Keratinocyte (primary cell): ENCODE data around the gene DIDO1. TPM values are rescaled to one million over a fixed set of nuclear protein-coding genes. Genes with fewer than 3 reads are reported as not detected.

Experiments
- DNase-seq: peaks from one replicate; pipeline ENCODE4 v3.0.0-alpha.2; 2011; ENCODE audit warnings: low read depth, missing footprints, low spot score
- FAIRE-seq: peaks from 2 replicates; lab custom pipeline; 2011; peaks lifted over from hg19 to GRCh38; lab: Jason Lieb, UNC
- H2AFZ ChIP-seq: 2 replicates; pipeline ENCODE4 v1.6.0; 2012; ENCODE audit warnings: low read length, control low read depth, inconsistent platforms; ENCODE audit not compliant: control insufficient read depth
- H3K27ac ChIP-seq: 2 replicates; pipeline ENCODE4 v1.5.1; 2011; ENCODE audit warnings: low read length; ENCODE audit not compliant: control insufficient read depth, insufficient read depth
- H3K27me3 ChIP-seq: 3 replicates; pipeline ENCODE4 v1.6.0; 2011; ENCODE audit warnings: low read length; ENCODE audit not compliant: control insufficient read depth, insufficient read depth; ENCODE audit errors: extremely low read depth
- H3K36me3 ChIP-seq, 2 experiments: 2 replicates in 1 of 2; 3 replicates in 1 of 2; pipeline ENCODE4 v1.5.1; 2011; ENCODE audit warnings: low read length in 2 of 2, mild to moderate bottlenecking in 1 of 2; ENCODE audit not compliant: control insufficient read depth in 2 of 2, insufficient read depth in 2 of 2; ENCODE audit errors: extremely low read depth in 1 of 2
- H3K4me1 ChIP-seq: 3 replicates; pipeline ENCODE4 v1.5.1; 2011; ENCODE audit warnings: low read length; ENCODE audit not compliant: control insufficient read depth, insufficient read depth; ENCODE audit errors: extremely low read depth
- H3K4me2 ChIP-seq: 3 replicates; pipeline ENCODE4 v1.6.0; 2011; ENCODE audit warnings: low read depth, low read length; ENCODE audit not compliant: control insufficient read depth, insufficient read depth; ENCODE audit errors: extremely low read depth
- H3K4me3 ChIP-seq, 3 experiments: fragments of 200-600 bp in 1 of 3; sonication (generic) in 1 of 3; 2 replicates in 2 of 3; 3 replicates in 1 of 3; pipeline ENCODE4 v1.5.1; 2011 to 2016; ENCODE audit warnings: low read length in 3 of 3, mild to moderate bottlenecking in 3 of 3, control low read depth in 2 of 3, inconsistent platforms in 1 of 3, low read depth in 1 of 3, mixed read lengths in 1 of 3, mixed run types in 1 of 3, moderate library complexity in 1 of 3; ENCODE audit not compliant: control insufficient read depth in 2 of 3, insufficient read depth in 2 of 3; ENCODE audit errors: extremely low read depth in 1 of 3
- H3K79me2 ChIP-seq: 2 replicates; pipeline ENCODE4 v1.6.0; 2012; ENCODE audit warnings: low read length; ENCODE audit not compliant: control insufficient read depth, insufficient read depth
- H3K9ac ChIP-seq: 3 replicates; pipeline ENCODE4 v1.6.0; 2011; ENCODE audit warnings: low read length; ENCODE audit not compliant: control insufficient read depth, insufficient read depth; ENCODE audit errors: extremely low read depth
- H3K9me1 ChIP-seq: 3 replicates; pipeline ENCODE4 v1.6.0; 2011; ENCODE audit warnings: low read length; ENCODE audit not compliant: control insufficient read depth, insufficient read depth; ENCODE audit errors: extremely low read depth
- H3K9me3 ChIP-seq: 2 replicates; pipeline ENCODE4 v1.5.1; 2012; ENCODE audit warnings: low read depth, low read length; ENCODE audit not compliant: control insufficient read depth
- H4K20me1 ChIP-seq: 3 replicates; pipeline ENCODE4 v1.6.0; 2011; ENCODE audit warnings: low read length; ENCODE audit not compliant: control insufficient read depth, insufficient read depth; ENCODE audit errors: extremely low read depth
- CTCF ChIP-seq, 3 experiments: IDR thresholded peaks in 1 of 3; conservative IDR thresholded peaks in 1 of 3; optimal IDR thresholded peaks in 1 of 3; 2 replicates in 2 of 3; 3 replicates in 1 of 3; pipeline versions ENCODE3 to v1.5.1; 2011; ENCODE audit warnings: low read length in 3 of 3, mild to moderate bottlenecking in 3 of 3, moderate library complexity in 2 of 3, control low read depth in 1 of 3, inconsistent platforms in 1 of 3; ENCODE audit not compliant: insufficient read depth in 2 of 3; ENCODE audit errors: extremely low read depth in 1 of 3
- EZH2 ChIP-seq: IDR thresholded peaks from one replicate; pipeline ENCODE4 v1.6.1; 2012; ENCODE audit warnings: inconsistent platforms, mild to moderate bottlenecking, low read length, moderate library complexity
- dilution Hi-C: fragments of 300-500 bp; cut with MboI; formaldehyde crosslinking; loops from one replicate; pipeline ENCODE4 v1.7.0; 2020; ENCODE audit warnings: low sequenced_read_pairs; ENCODE audit not compliant: extremely low pct_ligation_motif_present
- polyA plus RNA-seq, 5 experiments: library from polyadenylated mRNA; depleted of rRNA in 3 of 5; stranded (reverse) in 3 of 5; stranded (forward) in 1 of 5; unstranded in 1 of 5; fragments of >200 nt; gene quantifications; 1 replicate in 1 of 5; 2 replicates in 3 of 5; 3 replicates in 1 of 5; pipeline versions ENCODE4 v1.2.1 to v1.2.3, GENCODE V29; 2011 to 2012; ENCODE audit warnings: missing spikeins in 2 of 5, low read depth in 1 of 5, low replicate concordance in 1 of 5

The DIDO1 gene
- polyA plus RNA-seq, 1 donor (not counting 4 experiments of a cell fraction or from before 2014, with no cell fraction given) = 14.2 TPM

GRCh38 chr20:62881662-62882395, 44.5 kb downstream of the DIDO1 start:
- H3K4me2 ChIP-seq = no peak overlapping the region
- no peaks in the 10 kb centered on the region for H3K9me1 ChIP-seq
- H3K9ac ChIP-seq = no peak overlapping the region
- H3K79me2 ChIP-seq = no peaks in the 10 kb centered on the region
- DNase-seq (no peak), FAIRE-seq (no peak)
- no peak overlapping the region for H2AFZ ChIP-seq
- H3K9me3 ChIP-seq = no peaks in the 10 kb centered on the region
- no peaks in the 10 kb centered on the region for H4K20me1 ChIP-seq
- H3K4me3 ChIP-seq = no peak overlapping the region
- H3K27ac ChIP-seq = no peak overlapping the region
- H3K36me3 ChIP-seq = peaks cover 8 to 10% of the 10 kb centered on the region in 2 experiments
- TF ChIP-seq EZH2 (no peak), CTCF (optimal IDR thresholded peaks at IDR 0.05 in 1 of 3, IDR thresholded peaks at IDR 0.05 in 1 of 3, conservative IDR thresholded peaks at IDR 0.05 in 1 of 3; ENCODE audit: extremely low read depth in 1 of 3, insufficient read depth in 2 of 3, low read length in 3 of 3) (no peak)
- no peaks in the 10 kb centered on the region for H3K4me1 ChIP-seq
- dilution Hi-C loops = no loop called here
- H3K27me3 ChIP-seq = no peaks in the 10 kb centered on the region

GRCh38 chr20:62880935-62881661, 45.2 kb downstream of the DIDO1 start:
- TF ChIP-seq EZH2 = no peak
- TF ChIP-seq CTCF (optimal IDR thresholded peaks at IDR 0.05 in 1 of 3, IDR thresholded peaks at IDR 0.05 in 1 of 3, conservative IDR thresholded peaks at IDR 0.05 in 1 of 3; ENCODE audit: extremely low read depth in 1 of 3, insufficient read depth in 2 of 3, low read length in 3 of 3) = no peak
- FAIRE-seq = no peak
- no peaks in the 10 kb centered on the region for H3K9me1 ChIP-seq
- no peak overlapping the region for H3K4me2 ChIP-seq
- no peak overlapping the region for H2AFZ ChIP-seq
- no peaks in the 10 kb centered on the region for H3K9me3 ChIP-seq
- no peaks in the 10 kb centered on the region for H3K79me2 ChIP-seq
- H4K20me1 ChIP-seq = no peaks in the 10 kb centered on the region
- no peak for DNase-seq
- no peak overlapping the region for H3K27ac ChIP-seq
- H3K4me1 ChIP-seq = peaks cover 4% of the 10 kb centered on the region
- dilution Hi-C loops = no loop called here
- no peaks in the 10 kb centered on the region for H3K27me3 ChIP-seq
- no peak overlapping the region for H3K4me3 ChIP-seq
- peaks cover 4 to 10% of the 10 kb centered on the region in 2 experiments for H3K36me3 ChIP-seq
- no peak overlapping the region for H3K9ac ChIP-seq
